ENCODE data around the gene RRP1B. TPM values are rescaled to one million over a fixed set of nuclear protein-coding genes. Genes with fewer than 3 reads are reported as not detected.

The RRP1B gene
- total RNA-seq, 1 experiment from 2014 or later = 55.9 TPM

DNA sequence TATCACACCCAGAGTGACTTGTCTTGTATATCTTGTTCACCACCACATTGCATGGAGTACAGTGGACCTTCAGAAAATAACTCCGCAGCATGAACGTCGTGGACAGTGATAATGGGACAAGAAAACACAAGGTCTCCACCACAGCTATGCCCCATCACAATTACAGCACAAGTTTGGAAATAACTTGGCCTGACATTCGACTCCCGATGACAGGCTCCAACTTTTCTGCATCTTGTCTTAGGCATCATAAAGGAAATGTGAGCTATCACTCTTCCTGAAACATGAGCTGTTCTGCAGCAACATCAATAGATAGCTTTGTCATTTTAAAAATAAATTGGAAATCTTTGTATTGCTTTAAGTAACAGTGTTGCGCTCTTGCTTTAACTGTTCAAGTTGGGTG is 2.9 kb downstream of the RRP1B start:
- H3K79me2 ChIP-seq (ENCODE audit: insufficient read depth, low read length) = peaks cover 79% of the 10 kb centered on the region
- peaks cover 10 to 25% of the 10 kb centered on the region in 2 experiments for H3K4me1 ChIP-seq (ENCODE audit: control insufficient read depth in 1 of 2, insufficient read depth in 2 of 2, low read length in 2 of 2)
- H3K4me2 ChIP-seq (ENCODE audit: low read length) = no peak overlapping the region
- no peak overlapping the region for H3K4me3 ChIP-seq (replicated peaks in 1 of 2; ENCODE audit: low read depth in 1 of 2, low read length in 2 of 2)
- H4K20me1 ChIP-seq (ENCODE audit: insufficient read depth) = no peaks in the 10 kb centered on the region
- intact Hi-C loops (cut with micrococcal nuclease) = no loop called here
- ATAC-seq = no peak
- POLR2A ChIA-PET = no interaction called here
- no peaks in the 10 kb centered on the region for H3K27me3 ChIP-seq (ENCODE audit: insufficient read depth, low read length)
- H3K27ac ChIP-seq (ENCODE audit: low read depth, low read length) = no peak overlapping the region
- no peaks in the 10 kb centered on the region; a peak in 1 of 4 replicates for H3K9me3 ChIP-seq (ENCODE audit: control insufficient read depth in 1 of 2, insufficient read depth in 1 of 2, low read depth in 1 of 2, low read length in 2 of 2)
- no peaks in the 10 kb centered on the region for H3K9me2 ChIP-seq (ENCODE audit: insufficient read depth)
- RAD21 ChIA-PET (ENCODE audit: low non-redundant PET in 1 of 2, low total read pairs in 2 of 2, uncharacterized antibody in 2 of 2, unreplicated experiment in 2 of 2) = no interaction called here
- CTCF ChIA-PET = no interaction called here
- peaks cover 20 to 45% of the 10 kb centered on the region in 2 experiments for H3K36me3 ChIP-seq (ENCODE audit: control insufficient read depth in 1 of 2, insufficient read depth in 2 of 2, low read length in 2 of 2)
- no peak overlapping the region for H3K9ac ChIP-seq (ENCODE audit: low read length)
- no peak for DNase-seq (ENCODE audit: low read depth, low spot score)
- no TSS peak for BruUV-seq (replicated peaks)
- TF ChIP-seq SRF (IDR thresholded peaks at IDR 0.05; ENCODE audit: low read depth) (no peak), CEBPB (IDR thresholded peaks at IDR 0.05; ENCODE audit: low read depth) (no peak), EGR1 (IDR thresholded peaks at IDR 0.05; ENCODE audit: low read depth) (no peak), POLR2AphosphoS5 (IDR thresholded peaks at IDR 0.05; ENCODE audit: low read depth, low read length) (no peak), SP1 (IDR thresholded peaks at IDR 0.05; ENCODE audit: low read depth) (no peak), EZH2 (IDR thresholded peaks at IDR 0.05) (no peak), SIN3A (IDR thresholded peaks at IDR 0.05; ENCODE audit: low read depth) (no peak), EZH2phosphoT487 (IDR thresholded peaks at IDR 0.05; ENCODE audit: borderline replicate concordance) (no peak), TCF7L2 (IDR thresholded peaks at IDR 0.05; ENCODE audit: borderline replicate concordance, extremely low read depth, insufficient read depth, insufficient read length) (no peak), ZNF274 (IDR thresholded peaks at IDR 0.05; ENCODE audit: low read depth, low read length) (no peak), YY1 (IDR thresholded peaks at IDR 0.05; ENCODE audit: extremely low read depth, insufficient replicate concordance, low read depth, low read length) (no peak), FOSL1 (IDR thresholded peaks at IDR 0.05; ENCODE audit: low read depth) (no peak), RAD21 (IDR thresholded peaks at IDR 0.05; ENCODE audit: low read depth) (no peak), ZFX (IDR thresholded peaks at IDR 0.05) (no peak), JUND (IDR thresholded peaks at IDR 0.05) (no peak)
- TF ChIP-seq, protein P1, sequence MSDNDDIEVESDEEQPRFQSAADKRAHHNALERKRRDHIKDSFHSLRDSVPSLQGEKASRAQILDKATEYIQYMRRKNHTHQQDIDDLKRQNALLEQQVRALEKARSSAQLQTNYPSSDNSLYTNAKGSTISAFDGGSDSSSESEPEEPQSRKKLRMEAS (IDR thresholded peaks at IDR 0.05) = no peak
- TF ChIP-seq, protein P2, sequence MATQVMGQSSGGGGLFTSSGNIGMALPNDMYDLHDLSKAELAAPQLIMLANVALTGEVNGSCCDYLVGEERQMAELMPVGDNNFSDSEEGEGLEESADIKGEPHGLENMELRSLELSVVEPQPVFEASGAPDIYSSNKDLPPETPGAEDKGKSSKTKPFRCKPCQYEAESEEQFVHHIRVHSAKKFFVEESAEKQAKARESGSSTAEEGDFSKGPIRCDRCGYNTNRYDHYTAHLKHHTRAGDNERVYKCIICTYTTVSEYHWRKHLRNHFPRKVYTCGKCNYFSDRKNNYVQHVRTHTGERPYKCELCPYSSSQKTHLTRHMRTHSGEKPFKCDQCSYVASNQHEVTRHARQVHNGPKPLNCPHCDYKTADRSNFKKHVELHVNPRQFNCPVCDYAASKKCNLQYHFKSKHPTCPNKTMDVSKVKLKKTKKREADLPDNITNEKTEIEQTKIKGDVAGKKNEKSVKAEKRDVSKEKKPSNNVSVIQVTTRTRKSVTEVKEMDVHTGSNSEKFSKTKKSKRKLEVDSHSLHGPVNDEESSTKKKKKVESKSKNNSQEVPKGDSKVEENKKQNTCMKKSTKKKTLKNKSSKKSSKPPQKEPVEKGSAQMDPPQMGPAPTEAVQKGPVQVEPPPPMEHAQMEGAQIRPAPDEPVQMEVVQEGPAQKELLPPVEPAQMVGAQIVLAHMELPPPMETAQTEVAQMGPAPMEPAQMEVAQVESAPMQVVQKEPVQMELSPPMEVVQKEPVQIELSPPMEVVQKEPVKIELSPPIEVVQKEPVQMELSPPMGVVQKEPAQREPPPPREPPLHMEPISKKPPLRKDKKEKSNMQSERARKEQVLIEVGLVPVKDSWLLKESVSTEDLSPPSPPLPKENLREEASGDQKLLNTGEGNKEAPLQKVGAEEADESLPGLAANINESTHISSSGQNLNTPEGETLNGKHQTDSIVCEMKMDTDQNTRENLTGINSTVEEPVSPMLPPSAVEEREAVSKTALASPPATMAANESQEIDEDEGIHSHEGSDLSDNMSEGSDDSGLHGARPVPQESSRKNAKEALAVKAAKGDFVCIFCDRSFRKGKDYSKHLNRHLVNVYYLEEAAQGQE (IDR thresholded peaks at IDR 0.05; ENCODE audit: low read depth) = no peak
- TF ChIP-seq, protein P3, sequence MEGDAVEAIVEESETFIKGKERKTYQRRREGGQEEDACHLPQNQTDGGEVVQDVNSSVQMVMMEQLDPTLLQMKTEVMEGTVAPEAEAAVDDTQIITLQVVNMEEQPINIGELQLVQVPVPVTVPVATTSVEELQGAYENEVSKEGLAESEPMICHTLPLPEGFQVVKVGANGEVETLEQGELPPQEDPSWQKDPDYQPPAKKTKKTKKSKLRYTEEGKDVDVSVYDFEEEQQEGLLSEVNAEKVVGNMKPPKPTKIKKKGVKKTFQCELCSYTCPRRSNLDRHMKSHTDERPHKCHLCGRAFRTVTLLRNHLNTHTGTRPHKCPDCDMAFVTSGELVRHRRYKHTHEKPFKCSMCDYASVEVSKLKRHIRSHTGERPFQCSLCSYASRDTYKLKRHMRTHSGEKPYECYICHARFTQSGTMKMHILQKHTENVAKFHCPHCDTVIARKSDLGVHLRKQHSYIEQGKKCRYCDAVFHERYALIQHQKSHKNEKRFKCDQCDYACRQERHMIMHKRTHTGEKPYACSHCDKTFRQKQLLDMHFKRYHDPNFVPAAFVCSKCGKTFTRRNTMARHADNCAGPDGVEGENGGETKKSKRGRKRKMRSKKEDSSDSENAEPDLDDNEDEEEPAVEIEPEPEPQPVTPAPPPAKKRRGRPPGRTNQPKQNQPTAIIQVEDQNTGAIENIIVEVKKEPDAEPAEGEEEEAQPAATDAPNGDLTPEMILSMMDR (IDR thresholded peaks at IDR 0.05 in 2 of 3, conservative IDR thresholded peaks at IDR 0.05 in 1 of 3; ENCODE audit: borderline replicate concordance in 1 of 3, insufficient read depth in 1 of 3, low read depth in 2 of 3, low read length in 2 of 3) = no peak
- TF ChIP-seq, protein P4, sequence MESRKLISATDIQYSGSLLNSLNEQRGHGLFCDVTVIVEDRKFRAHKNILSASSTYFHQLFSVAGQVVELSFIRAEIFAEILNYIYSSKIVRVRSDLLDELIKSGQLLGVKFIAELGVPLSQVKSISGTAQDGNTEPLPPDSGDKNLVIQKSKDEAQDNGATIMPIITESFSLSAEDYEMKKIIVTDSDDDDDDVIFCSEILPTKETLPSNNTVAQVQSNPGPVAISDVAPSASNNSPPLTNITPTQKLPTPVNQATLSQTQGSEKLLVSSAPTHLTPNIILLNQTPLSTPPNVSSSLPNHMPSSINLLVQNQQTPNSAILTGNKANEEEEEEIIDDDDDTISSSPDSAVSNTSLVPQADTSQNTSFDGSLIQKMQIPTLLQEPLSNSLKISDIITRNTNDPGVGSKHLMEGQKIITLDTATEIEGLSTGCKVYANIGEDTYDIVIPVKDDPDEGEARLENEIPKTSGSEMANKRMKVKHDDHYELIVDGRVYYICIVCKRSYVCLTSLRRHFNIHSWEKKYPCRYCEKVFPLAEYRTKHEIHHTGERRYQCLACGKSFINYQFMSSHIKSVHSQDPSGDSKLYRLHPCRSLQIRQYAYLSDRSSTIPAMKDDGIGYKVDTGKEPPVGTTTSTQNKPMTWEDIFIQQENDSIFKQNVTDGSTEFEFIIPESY (IDR thresholded peaks at IDR 0.05; ENCODE audit: extremely low read depth, insufficient replicate concordance, low read length) = no peak
- TF ChIP-seq, protein P5, sequence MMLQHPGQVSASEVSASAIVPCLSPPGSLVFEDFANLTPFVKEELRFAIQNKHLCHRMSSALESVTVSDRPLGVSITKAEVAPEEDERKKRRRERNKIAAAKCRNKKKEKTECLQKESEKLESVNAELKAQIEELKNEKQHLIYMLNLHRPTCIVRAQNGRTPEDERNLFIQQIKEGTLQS (IDR thresholded peaks at IDR 0.05) = no peak
- H2AFZ ChIP-seq (ENCODE audit: low read depth, low read length, poor library complexity, severe bottlenecking) = no peak overlapping the region
